OCI-LY1 (cell line): ENCODE data around the gene SNX8.

Experiments
- H2AFZ ChIP-seq: fragments of 200-600 bp; sonication (generic), shearing (Covaris generic); 2 replicates; pipeline ENCODE4 v1.6.0; 2014; ENCODE audit warnings: antibody characterized with exemption, mild to moderate bottlenecking, low read length
- H3F3A ChIP-seq: fragments of 200-600 bp; sonication (generic), shearing (Covaris generic); 2 replicates; pipeline ENCODE4 v1.6.0; 2014; ENCODE audit warnings: mild to moderate bottlenecking, antibody characterized with exemption, low read length, moderate library complexity; ENCODE audit not compliant: insufficient read depth
- H3K27ac ChIP-seq: fragments of 200-600 bp; sonication (generic); 2 replicates; pipeline ENCODE4 v1.5.1; 2014; ENCODE audit warnings: low read length, mixed run types, mild to moderate bottlenecking, low read depth; ENCODE audit not compliant: poor library complexity, severe bottlenecking
- H3K27me3 ChIP-seq: fragments of 200-600 bp; sonication (generic); 2 replicates; pipeline ENCODE4 v1.6.0; 2014; ENCODE audit warnings: antibody characterized with exemption, mild to moderate bottlenecking, low read length, moderate library complexity; ENCODE audit not compliant: insufficient read depth
- H3K36me3 ChIP-seq: fragments of 200-600 bp; sonication (generic); 2 replicates; pipeline ENCODE4 v1.6.1; 2014; ENCODE audit warnings: mild to moderate bottlenecking, antibody characterized with exemption, low read length, moderate library complexity, mixed read lengths; ENCODE audit not compliant: insufficient read depth
- H3K4me1 ChIP-seq: fragments of 200-600 bp; sonication (generic); 2 replicates; pipeline ENCODE4 v1.5.1; 2014; ENCODE audit warnings: mild to moderate bottlenecking, low read length, moderate library complexity; ENCODE audit not compliant: insufficient read depth, severe bottlenecking
- H3K4me2 ChIP-seq: fragments of 200-600 bp; sonication (generic), shearing (Covaris generic); 2 replicates; pipeline ENCODE4 v1.6.1; 2014; ENCODE audit warnings: low read length
- H3K4me3 ChIP-seq: fragments of 200-600 bp; sonication (generic); 2 replicates; pipeline ENCODE4 v1.5.1; 2014; ENCODE audit warnings: low read length, low read depth, mild to moderate bottlenecking, mixed read lengths; ENCODE audit not compliant: poor library complexity, severe bottlenecking
- H3K79me2 ChIP-seq: fragments of 200-600 bp; shearing (Covaris generic); 2 replicates; pipeline ENCODE4 v1.6.1; 2016; ENCODE audit warnings: mixed run types, low read length, mixed read lengths; ENCODE audit not compliant: insufficient read depth
- H3K9ac ChIP-seq: fragments of 200-600 bp; sonication (generic), shearing (Covaris generic); 2 replicates; pipeline ENCODE4 v1.6.1; 2014; ENCODE audit warnings: mild to moderate bottlenecking, low read length, mixed read lengths
- H3K9me2 ChIP-seq: fragments of 200-600 bp; sonication (generic), shearing (Covaris generic); 2 replicates; pipeline ENCODE4 v1.6.1; 2014; ENCODE audit warnings: low read depth, mild to moderate bottlenecking, low read length, mixed read lengths
- H3K9me3 ChIP-seq: fragments of 200-600 bp; shearing (Covaris generic); 2 replicates; pipeline ENCODE4 v1.6.1; 2014; ENCODE audit warnings: low read length, mixed read lengths
- H4K20me1 ChIP-seq: fragments of 200-600 bp; sonication (generic), shearing (Covaris generic); 2 replicates; pipeline ENCODE4 v1.6.0; 2016; ENCODE audit warnings: mild to moderate bottlenecking, low read length; ENCODE audit not compliant: insufficient read depth
- EZH2 ChIP-seq: fragments of 200-600 bp; sonication (generic), shearing (Covaris generic); IDR thresholded peaks from 2 replicates; pipeline ENCODE4 v1.8.0; 2017; ENCODE audit warnings: borderline replicate concordance, mixed run types, mild to moderate bottlenecking, antibody characterized with exemption, low read length, moderate library complexity, mixed read lengths
- TF ChIP-seq, protein P1 (sequence below): fragments of 200-600 bp; sonication (generic), shearing (Covaris generic); IDR thresholded peaks from 2 replicates; pipeline ENCODE4 v1.5.1; 2017; ENCODE audit warnings: mild to moderate bottlenecking, antibody characterized with exemption, low read length, moderate library complexity, mixed read lengths

Gene SNX8

DNA sequence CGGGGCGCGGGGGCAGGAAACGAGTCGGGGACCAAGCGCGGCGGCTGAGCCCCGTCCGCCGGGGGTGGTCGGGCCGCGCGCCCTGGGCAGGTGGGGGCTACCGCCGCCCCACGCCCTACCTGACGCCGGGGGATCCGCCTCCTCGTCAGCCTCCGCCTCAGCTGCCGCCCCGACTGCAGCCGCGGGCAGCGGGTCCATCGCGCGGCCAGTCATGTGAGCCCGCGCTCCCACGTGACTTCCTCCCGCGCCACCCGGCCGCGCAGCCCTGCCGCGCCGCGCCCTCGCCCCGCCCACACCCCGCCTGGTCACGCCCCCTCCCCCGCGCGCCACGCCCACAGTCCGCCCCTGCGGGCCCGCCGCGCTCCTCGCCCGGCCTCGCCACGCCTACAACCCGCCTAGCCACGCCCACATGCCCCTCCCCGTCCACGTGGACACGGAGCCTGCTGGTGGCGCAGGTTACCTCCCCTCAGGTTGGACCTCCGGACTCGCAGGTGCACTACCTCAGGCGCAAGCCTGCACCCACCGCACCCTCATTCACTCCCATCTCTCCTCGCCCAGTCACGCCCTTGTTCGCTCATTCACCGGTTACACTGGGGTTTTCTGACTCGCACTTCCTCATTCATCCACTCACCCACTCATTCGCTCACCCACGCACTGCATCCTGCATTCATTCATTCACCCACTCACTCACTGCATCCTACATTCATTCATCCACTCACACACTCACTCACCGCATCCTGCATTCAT, at the start of gene SNX8:
TSS of gene SNX8 (minus strand) at position 233 of the 747 bp plus-strand sequence. CDS start at position 213, 20 bp downstream.
- Histone ChIP-seq H3K79me2 (no peaks in the 10 kb centered on the region), H3K9me3 (no peaks in the 10 kb centered on the region), H3K4me2 (peak within 1 kb of the TSS; percentile 96), H3F3A (no peaks in the 10 kb centered on the region), H2AFZ (no peak within 1 kb of the TSS), H3K36me3 (no peaks in the 10 kb centered on the region; the same call in 1 of the 2 replicates), H3K9ac (peak within 1 kb of the TSS; percentile 88), H3K4me3 (peak within 1 kb of the TSS; percentile 90), H3K4me1 (peaks cover 23% of the 10 kb centered on the region), H4K20me1 (no peaks in the 10 kb centered on the region), H3K27ac (no peak within 1 kb of the TSS), H3K27me3 (peaks cover 5% of the 10 kb centered on the region; the same call in 1 of the 2 replicates), H3K9me2 (no peaks in the 10 kb centered on the region)
- no peak for TF ChIP-seq EZH2
- TF ChIP-seq, protein P1, sequence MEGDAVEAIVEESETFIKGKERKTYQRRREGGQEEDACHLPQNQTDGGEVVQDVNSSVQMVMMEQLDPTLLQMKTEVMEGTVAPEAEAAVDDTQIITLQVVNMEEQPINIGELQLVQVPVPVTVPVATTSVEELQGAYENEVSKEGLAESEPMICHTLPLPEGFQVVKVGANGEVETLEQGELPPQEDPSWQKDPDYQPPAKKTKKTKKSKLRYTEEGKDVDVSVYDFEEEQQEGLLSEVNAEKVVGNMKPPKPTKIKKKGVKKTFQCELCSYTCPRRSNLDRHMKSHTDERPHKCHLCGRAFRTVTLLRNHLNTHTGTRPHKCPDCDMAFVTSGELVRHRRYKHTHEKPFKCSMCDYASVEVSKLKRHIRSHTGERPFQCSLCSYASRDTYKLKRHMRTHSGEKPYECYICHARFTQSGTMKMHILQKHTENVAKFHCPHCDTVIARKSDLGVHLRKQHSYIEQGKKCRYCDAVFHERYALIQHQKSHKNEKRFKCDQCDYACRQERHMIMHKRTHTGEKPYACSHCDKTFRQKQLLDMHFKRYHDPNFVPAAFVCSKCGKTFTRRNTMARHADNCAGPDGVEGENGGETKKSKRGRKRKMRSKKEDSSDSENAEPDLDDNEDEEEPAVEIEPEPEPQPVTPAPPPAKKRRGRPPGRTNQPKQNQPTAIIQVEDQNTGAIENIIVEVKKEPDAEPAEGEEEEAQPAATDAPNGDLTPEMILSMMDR = no peak

DNA sequence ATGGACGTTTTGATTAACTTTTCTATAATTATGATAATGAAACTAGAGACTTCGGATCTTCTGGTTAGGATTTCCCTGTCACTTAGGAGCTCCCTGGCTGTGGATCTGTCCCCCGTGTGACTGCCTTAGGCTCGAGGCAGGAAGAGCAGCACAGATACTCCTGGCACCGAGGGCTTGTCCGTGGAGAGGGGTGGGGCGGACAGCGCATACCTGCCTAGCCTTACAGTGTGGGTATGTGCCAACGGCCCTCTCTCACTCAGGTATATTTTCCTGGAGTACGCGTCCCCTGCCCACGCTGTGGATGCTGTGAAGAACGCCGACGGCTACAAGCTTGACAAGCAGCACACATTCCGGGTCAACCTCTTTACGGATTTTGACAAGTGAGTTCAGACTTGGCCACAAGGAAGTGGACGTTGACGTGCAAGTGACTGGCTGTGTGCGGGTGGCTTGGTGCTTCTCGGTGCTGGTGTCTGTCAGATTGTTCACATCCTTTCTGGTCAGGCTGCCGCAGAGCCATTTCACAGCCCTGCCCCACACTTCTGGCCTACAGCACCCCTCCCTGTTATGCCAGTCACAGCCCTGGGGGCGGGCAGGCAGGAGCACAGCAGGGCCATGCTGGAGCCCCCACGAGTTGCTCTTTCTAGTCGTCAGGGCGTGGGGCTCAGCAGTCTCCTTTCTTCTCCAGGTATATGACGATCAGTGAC, 48.3 kb upstream of the SNX8 start:
- Histone ChIP-seq H3K4me3 (no peak overlapping the region), H2AFZ (no peak overlapping the region), H3K9me3 (no peaks in the 10 kb centered on the region), H3K9ac (no peak overlapping the region), H3K9me2 (no peaks in the 10 kb centered on the region), H3F3A (no peaks in the 10 kb centered on the region), H3K27me3 (no peaks in the 10 kb centered on the region), H3K36me3 (peaks cover 96% of the 10 kb centered on the region), H3K4me2 (no peak overlapping the region), H3K4me1 (peaks cover 10% of the 10 kb centered on the region), H3K79me2 (peaks cover 37% of the 10 kb centered on the region), H4K20me1 (0 out of 2 replicates have a peak, but pooled peaks cover 2% of the 10 kb centered on the region), H3K27ac (no peak overlapping the region)
- TF ChIP-seq, protein P1 = no peak
- TF ChIP-seq EZH2 = no peak

DNA sequence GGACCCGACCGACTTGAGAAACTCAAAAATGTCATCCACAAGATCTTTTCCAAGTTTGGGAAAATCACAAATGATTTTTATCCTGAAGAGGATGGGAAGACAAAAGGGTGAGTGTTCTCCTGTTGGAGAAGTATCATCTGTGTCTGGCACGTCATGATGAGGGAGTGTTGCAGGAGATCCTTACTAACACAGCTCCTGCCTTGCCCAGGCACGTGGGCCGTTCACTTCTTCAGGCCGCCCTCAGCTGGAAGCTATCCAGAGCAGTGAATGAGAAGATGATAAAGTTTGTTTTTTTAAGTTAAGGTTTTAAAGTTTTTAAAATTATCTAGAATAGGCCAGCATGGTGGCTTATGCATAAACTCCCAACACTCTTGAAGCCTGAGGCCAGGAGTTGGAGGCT, 46.6 kb upstream of the SNX8 start:
- Histone ChIP-seq H3K36me3 (peaks cover 93% of the 10 kb centered on the region), H3K4me3 (no peak overlapping the region), H3K4me2 (no peak overlapping the region), H3K4me1 (peaks cover 28% of the 10 kb centered on the region), H4K20me1 (0 out of 2 replicates have a peak, but pooled peaks cover 4% of the 10 kb centered on the region), H3F3A (no peaks in the 10 kb centered on the region), H3K27ac (no peak overlapping the region), H3K9ac (no peak overlapping the region), H3K9me2 (no peaks in the 10 kb centered on the region), H3K27me3 (no peaks in the 10 kb centered on the region), H3K79me2 (peaks cover 54% of the 10 kb centered on the region), H3K9me3 (no peaks in the 10 kb centered on the region), H2AFZ (no peak overlapping the region)
- TF ChIP-seq, protein P1 = no peak
- TF ChIP-seq EZH2 = no peak
